HG02588 (cell line): ENCODE results near the gene DEPP1.
"Not testable (repeated sequence)": the region's sequence is repeated elsewhere in the genome, so short reads cannot be mapped to it uniquely, and the experiment has no call there.

Source experiments
- ATAC-seq: cut with Tn5 transposase; IDR thresholded peaks from one replicate; pipeline ENCODE4 v1.9.1; 2021; ENCODE audit warnings: mild to moderate bottlenecking, moderate library complexity; ENCODE audit not compliant: unreplicated experiment

The DEPP1 gene, protein sequence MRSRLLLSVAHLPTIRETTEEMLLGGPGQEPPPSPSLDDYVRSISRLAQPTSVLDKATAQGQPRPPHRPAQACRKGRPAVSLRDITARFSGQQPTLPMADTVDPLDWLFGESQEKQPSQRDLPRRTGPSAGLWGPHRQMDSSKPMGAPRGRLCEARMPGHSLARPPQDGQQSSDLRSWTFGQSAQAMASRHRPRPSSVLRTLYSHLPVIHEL

DNA sequence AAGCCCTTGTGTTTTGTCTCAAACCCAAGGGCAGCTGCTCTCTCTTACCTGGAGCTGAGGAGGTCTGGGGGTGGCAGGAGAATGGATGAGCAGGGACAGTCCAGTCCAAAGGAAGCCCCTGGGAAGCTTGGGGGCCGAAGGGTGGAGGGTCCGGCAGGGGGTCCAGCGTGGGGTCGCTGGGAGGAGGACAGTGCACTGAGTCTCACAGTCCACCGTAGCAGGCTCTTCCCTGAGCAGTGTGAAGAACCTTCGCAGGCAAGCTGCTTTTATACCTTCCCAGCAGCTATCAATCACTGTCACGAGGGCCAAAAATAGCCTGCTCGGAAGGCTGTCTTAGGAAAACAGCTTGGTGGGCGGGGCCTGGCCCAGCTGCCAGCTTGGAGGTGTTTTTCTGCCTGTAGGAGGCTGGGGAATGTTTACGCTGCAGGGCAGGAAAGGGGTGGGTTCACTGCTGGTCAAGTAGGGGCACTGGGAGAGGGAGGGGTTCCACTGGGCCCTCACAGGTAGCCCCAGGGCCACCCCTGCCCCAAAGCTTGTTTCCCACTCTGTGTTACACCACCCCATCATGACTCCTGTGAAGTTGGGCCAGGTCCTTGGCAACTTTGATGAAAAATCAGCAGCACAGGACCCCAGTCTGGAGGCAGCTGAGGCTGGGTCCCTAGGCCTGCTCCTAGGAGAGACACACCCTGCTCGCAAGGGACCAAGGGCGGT, at the start of gene DEPP1:
Gene DEPP1 (minus strand): TSS at position 240 of the 711 bp plus-strand sequence. CDS start 779 bp downstream, outside the sequence.
- ATAC-seq, result no peak

DNA sequence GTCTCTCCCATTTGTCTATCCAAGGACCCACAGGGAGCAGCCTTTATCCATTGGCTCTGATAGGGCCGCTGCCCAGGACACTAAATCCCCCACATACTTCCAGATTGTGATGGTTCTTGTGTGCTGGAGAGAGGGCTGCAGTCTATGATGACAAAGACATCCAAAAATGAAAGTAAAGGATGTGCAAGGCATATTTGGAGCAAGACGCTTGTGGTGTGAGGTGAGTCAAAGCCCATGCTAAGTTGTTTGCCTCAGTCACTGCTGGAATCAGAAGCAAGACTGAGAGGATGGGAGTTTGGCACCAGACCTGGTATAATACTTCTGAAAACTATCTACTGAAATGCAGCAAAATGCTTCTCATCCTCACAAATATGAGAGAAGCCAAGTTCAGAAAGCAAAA, 44.8 kb upstream of the DEPP1 start:
- no peak for ATAC-seq

DNA sequence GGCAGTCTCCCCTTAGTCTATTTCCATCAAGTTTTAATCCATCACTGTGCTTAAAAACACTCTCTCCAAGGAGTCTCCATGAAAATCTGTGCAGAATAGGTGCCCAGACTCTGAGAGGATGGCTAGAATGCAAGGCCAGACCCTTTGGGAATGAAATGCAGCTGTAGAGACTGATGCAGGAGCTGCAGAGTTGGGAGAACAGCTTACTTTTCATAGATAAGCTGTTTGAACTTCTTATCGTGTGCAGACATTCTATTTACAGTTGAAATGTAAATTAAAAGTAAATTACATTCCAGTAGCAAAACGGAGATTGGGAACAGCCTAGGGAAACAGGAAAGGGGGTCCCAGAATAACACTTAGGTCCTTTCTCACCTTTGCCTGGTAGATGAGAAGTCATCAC, 37.0 kb upstream of the DEPP1 start:
- ATAC-seq, result no peak

DNA sequence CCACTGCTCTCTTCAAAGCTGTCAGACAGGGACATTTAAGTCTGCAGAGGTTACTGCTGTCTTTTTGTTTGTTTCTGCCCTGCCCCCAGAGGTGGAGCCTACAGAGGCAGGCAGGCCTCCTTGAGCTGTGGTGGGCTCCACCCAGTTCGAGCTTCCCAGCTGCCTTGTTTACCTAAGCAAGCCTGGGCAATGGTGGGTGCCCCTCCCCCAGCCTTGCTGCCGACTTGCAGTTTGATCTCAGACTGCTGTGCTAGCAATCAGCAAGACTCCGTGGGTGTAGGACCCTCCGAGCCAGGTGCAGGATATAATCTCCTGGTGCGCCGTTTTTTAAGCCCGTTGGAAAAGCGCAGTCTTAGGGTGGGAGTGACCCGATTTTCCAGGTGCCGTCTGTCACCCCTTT, 35.9 kb upstream of the DEPP1 start:
- not testable (repeated sequence) for ATAC-seq

DNA sequence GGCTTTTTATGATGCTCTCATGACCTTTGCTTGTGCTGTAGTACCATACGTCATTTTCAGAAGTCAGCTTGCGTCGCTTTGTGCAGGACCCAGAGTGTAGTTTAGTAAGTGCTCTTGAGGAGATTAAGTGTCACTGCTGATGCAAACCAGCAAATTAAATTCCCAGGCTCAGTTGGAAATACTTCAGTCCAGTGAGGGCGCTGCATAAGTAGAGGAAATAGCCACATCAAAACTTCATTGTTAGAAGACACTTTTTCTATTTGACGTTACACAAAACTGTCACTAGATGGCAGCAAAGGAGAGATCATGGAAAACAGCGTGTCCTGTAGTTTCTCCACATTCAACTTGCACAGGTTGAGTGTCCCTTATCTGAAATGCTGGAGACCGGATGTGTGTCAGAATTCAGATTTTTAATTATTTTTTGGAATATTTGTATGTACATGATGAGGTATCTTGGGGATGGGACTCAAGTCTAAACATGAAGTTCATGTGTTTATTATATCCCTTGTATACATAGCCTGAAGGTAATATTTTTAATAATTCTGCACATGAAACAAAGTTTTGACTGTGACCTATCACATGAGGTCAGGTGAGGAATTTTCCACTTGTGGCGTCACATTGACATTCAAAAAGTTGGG, 30.0 kb upstream of the DEPP1 start:
- ATAC-seq, result peak; percentile 63

DNA sequence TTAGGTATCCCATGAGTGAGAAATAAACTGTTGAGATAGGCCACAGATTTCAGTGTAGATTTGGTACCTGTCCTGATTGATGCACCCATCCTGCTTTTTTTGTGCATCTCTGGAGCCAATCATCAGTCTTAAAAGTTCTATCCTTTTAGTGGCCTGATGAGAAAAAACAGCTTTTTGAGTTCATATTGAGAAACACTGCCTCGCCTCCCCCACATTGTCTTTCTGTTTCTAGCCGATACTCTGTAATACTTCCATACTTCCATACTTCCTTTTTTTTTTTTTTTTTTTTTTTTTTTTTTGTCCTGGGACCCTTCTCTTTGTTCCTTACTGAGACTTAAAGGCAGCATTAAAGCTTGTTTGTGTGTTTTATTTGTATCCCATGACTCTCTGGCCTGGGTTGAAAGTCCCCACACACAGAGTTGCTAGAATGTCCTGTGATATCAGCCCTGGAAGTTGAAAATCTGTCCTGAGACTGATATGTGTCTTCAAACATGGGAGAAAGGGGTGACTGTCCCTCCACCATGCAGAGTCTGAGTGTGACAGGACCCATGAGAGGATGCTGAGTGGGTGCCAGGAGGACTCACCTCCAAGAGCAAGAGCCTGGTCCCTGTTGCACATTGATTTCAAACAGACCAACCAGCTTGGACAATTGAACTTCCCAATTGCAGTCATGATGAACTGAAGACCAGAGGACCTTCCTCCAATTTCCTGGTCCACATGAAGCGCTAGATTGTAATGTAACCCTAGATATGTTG, 27.8 kb upstream of the DEPP1 start:
- ATAC-seq, result no peak

DNA sequence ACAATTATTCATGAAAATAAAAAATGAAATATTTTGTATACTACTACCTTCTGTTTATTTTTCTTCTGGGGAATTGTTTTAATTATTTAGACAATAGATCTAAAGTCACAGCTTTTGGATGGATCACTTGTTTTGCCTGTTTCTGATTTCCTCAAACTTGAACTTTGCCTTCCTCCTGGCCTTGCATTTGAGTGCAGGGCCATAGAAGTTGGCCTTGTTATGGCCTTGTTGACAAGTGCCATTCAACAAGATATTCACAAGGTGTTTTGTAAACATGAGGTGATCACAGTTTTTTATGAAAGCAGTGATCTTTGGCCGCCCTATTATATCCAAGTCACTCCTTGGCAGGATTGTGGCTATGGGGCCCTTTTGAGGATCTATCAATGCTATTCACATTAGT, 26.7 kb upstream of the DEPP1 start:
- ATAC-seq, result no peak

DNA sequence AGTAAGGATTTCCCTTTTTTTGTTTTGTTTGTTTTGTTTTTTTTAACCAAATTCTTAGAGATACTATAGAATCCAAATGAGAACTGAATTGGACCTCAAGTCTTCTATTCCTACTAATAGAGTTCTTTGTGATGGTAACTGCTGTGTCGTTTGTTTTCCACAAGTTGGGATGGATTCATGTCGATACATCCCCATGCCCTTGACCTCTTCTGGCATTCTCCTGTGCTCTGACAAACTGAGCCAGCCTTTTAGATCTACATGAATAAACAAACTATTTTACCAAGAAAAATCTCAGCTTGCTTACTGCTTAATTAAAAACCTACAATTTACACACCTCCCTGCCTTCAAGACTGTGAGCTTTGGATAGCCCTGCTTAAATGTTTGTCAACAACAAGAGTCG, 26.1 kb upstream of the DEPP1 start:
- ATAC-seq, result no peak

DNA sequence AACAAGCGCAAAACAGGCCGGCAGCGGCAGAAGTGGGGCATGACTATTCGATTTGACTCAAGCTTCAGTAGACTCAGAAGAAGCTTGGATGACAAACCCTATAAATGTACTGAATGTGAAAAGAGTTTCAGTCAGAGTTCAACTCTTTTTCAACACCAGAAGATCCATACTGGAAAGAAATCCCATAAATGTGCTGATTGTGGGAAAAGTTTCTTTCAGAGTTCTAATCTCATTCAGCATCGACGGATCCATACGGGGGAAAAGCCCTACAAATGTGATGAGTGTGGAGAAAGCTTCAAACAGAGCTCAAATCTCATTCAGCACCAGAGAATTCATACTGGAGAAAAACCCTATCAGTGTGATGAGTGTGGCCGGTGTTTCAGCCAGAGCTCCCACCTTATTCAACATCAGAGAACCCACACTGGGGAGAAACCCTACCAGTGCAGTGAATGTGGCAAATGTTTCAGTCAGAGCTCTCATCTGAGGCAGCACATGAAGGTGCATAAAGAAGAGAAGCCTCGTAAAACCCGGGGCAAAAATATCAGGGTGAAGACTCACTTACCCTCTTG, 24.9 kb upstream of the DEPP1 start:
- no peak for ATAC-seq

DNA sequence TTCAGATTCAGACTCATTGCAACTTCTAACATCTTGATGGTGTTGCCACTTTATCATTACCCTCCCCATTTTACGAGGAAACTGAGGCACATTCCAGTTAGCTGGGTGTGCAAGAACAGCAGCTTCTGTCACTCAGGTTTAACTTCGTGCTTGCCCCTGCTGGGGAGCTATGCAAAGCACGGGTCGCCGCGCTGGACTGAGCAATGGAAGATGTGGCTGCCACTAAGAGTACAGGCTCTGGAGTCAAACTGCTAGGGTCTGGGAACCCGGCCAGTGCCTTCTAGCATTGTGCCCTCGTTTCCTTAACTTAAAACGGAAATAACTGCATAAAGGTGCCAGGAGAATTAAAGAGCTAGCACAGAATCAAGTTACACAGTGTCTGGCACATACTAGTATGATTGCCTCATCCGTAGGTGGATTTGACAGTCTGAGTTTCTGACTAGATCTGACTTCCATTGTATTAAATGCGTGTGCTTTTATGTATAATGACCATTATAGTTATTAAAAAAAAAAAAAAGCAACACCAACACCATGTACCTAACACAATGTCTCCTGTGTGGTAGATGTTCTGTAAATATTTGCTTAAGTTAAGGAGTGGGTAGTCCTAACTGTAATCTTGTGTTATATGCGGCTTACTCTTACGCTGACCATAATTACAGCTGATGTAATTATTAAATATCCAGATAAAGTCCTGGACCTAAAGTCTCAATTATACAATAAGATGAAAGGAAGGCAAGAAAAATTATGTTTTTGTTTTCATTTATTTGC, 23.0 kb upstream of the DEPP1 start:
- peak; percentile 72 for ATAC-seq

DNA sequence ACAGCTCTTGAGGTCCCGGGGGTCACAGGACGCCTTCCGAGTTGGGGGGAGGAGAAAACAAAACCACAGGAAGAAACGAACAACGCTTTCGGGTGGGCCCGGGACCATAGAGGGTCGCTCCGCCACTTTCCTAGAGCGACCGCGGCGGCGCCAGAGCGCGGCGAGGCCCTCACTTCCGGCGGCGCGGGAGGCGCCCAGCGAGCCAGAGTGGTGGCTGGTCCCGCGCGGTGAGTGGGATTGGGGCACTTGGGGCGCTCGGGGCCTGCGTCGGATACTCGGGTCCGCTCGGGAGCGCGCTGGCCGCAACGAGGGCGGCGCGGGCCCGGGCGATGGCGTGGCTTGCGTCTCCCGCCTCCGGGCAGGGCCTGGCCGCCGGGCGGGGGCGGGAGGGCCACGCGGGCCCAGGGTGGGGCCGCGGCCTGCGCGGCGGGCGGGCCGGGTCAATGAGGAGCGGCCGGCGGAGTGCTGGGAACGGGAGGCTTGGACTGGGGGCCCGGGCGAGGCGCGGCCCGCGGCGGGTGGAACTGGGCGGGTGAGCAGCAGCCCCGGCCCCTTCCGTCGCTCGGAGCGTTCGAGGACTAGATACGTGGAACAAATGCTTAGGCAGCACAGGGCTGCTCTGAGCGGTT, 22.3 kb upstream of the DEPP1 start, which contains the start of gene ZNF22:
Gene ZNF22 (plus strand): TSS at position 172 of the 629 bp plus-strand sequence. CDS start 2,446 bp downstream, outside the sequence.
- peak; percentile 68 for ATAC-seq

DNA sequence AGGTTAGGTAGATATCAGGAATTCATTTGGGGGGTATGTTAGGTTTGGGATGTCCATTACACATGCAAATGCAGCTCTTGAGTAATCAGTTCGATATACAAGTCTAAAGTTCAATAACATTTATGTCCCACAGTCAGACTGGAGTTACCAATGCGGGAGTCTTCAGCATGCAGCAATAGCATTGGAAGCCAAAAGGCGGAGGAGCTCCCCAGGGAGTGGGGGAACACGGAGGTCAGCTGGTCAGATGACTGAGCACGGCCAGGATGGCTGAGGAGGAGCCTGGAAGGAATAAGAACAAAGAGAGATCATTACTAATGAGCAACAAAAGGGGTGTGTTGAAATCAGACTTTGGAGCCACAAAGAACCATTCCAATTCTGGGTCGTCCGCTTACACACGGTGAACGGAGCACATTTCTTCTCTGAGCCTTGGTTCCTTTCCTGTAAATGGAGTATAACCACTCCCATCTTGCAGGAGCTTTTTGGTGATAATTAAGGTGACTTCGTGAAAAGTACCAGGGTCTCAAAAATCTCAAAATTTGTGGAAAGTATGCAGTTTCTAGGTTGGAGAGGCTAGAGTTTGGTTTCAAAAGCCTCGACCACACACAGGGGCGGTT, 21.6 kb upstream of the DEPP1 start:
- no peak for ATAC-seq

DNA sequence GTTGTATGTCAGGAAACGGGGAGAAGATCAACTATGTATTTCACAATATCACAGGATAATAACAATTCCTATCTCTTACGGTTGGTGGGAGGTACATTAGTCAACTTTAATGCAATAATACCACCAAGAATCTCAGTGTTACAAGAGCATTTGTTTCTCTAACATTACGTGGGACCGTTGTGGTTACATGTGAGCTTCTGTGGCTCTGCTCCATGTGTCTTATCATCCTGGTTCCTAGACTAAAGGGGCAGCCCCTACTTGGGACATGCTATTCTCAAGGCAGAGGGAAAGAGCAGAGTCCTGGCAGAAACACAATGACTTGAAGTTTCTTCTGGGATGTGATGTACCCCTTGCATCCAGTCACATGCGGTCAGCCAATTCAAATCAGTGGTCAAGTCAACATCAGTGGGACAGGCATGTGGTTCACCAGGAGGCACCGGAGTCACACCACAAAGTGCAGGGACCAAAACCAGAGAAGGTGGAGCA, 19.6 kb upstream of the DEPP1 start:
- no peak for ATAC-seq

DNA sequence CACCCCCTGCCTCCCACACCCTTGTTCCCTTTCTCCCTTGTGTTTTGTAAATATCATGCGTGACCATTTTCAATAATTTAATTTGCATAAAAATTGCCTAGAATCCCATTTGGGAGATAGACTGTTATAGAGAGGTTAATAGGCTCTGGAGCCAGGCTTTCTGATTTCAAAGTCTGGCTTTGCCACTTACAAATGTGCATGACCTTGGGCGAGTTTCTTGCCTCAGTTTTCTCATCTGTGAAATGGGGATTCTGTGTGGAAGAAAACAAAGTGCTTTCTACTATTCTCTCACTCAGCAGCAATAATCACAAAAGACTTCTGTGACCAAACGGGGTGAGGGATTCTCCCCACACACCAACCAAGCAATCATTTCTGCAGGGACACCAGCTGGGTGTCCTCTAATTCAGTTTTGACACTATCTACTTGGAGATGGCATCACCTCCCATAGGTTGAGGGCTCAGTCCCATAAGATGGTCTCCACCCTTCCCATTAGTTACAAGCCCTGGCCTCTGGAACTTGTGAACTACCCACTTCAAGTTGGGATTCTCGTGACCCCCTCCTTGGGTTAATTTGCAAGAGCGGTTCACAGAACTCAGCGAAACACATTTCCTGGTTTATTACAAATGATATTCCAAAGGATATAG, 18.6 kb upstream of the DEPP1 start:
- no peak for ATAC-seq

DNA sequence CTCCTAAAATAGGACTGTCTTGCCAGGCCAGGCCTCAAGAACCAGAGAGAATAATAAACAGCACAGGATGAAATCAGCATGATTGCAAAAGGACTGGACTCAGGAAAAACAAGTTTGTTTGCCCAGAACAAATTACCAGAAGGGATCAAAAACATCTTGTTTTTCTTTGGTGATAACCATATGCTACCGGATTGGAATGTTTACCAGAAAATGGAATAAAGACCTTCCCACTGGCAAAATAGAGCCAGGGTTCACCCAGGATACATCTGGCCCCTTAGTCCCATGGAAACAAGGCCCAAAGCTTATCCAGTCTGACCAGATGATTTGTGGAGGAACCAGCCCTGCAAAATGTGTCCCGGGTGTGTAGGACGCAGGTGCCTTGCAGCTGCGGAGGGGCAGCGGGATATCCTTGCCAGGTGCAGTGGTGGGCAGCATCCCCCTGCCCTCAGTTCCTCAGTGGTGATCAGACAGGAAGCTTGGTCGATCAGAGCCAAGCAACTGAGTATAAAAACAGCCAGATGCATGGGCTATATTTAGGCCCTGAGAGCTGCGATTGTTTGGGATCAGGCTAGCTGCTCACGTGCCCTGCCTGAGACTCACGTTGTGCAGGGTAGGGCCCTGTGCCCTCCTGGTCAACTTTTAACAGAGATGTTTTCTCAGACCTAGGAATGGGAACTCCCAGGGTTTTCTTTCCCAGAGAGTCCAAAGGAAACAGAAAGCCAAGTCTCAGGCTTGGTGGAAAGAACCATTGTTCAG, 17.5 kb upstream of the DEPP1 start:
- ATAC-seq, result no peak

DNA sequence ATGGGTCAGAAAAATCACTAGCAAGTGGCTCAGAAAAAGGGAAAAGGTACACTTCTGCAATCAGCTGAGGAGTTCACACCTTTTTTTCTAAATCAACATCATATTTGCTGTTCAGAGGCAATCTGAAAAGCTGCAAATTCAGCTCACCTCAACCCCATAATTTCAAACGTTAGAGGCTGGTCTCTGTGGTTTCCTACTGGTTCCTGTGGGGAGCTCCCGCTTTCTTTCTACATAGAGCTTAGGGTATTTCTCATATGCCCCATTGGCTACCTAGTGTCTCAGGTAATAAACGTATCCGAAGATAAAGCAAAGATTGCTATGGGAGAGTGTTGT, 16.9 kb upstream of the DEPP1 start:
- ATAC-seq, result no peak

DNA sequence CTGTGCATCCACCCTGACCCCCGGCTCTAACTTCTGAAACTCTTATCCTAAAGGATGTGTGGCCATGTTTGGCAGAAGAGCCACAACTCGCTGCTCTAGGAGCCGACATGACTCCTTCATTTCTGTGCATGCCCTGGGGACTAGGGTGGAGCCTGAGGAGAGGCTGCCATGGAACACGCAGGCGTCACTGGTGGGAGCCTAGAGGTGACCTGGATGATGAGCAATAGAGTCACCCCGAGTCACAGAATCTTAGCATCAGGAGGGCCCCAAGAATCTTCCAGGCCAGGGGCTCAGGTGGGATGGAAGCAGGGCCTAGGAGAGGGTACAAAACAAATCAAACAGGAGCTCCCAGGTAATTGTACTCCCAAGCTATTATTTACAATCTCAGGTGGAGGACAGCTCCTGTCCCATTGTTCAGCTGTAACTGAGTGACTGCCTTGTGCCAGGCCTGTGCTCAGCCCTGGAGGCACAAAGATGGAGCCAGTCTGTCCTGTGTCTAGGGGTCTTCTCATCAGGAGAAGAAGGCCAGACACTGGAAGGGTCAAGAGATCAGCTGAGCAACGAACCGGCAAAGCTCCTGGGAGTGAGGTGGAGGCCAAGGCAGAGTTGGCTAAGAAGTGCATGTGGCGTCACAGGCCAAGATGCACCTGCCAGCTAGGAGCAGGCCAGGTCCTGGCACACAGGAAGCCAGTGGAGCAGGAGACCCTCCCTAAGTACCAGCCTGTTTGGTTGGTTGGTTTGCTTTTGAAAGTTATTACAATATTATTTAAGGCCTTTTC, 16.3 kb upstream of the DEPP1 start:
- ATAC-seq, result no peak
